Lower lobe of right lung (tissue), 2 donors: ENCODE data around the gene MSI2. TPM values are rescaled to one million over a fixed set of nuclear protein-coding genes. Genes with fewer than 3 reads are reported as not detected.

Experiments used
- ATAC-seq, 2 donors: fragments of 200-7000 bp; cut with Tn5 transposase; one replicate each; pipeline ENCODE4 v1.9.1; 2020 to 2022; ENCODE audit warnings: mild to moderate bottlenecking in 2 of 2, moderate library complexity in 2 of 2
- DNase-seq: peaks from one replicate; pipeline ENCODE4 v3.0.0-alpha.2; 2020
- H3K27ac ChIP-seq: fragments of 200-600 bp; one replicate; pipeline ENCODE4 v1.8.0; 2022
- H3K27me3 ChIP-seq: fragments of 200-600 bp; one replicate; pipeline ENCODE4 v1.8.0; 2022; ENCODE audit warnings: low read depth
- H3K36me3 ChIP-seq: fragments of 200-600 bp; one replicate; pipeline ENCODE4 v1.8.0; 2022; ENCODE audit warnings: mild to moderate bottlenecking
- H3K4me1 ChIP-seq: fragments of 200-600 bp; one replicate; pipeline ENCODE4 v1.8.0; 2022
- H3K4me3 ChIP-seq: fragments of 200-600 bp; one replicate; pipeline ENCODE4 v1.8.0; 2022; ENCODE audit warnings: mild to moderate bottlenecking
- H3K9me3 ChIP-seq: fragments of 200-600 bp; one replicate; pipeline ENCODE4 v1.8.0; 2022
- intact Hi-C: fragments of 100-400 bp; cut with DNase I; formaldehyde crosslinking; loops from one replicate; pipeline ENCODE4 v1.11.0; 2022
- total RNA-seq: library from RNA; stranded (reverse); fragmentation: NEBNext Ultra II Directional; extraction: Animal tissue kit (Norgen Biotek cat#: 25700); gene quantifications from one replicate; pipeline ENCODE4 v1.2.1, GENCODE V29; 2021
- TF ChIP-seq, protein P1 (sequence below): fragments of 200-600 bp; IDR thresholded peaks from one replicate; pipeline ENCODE4 v1.8.0; 2022; ENCODE audit warnings: antibody characterized with exemption, mild to moderate bottlenecking
- donor health status: DM: no; HTN: yes; CAD: no; lungs with severe emphysema.

Gene MSI2
- total RNA-seq, 1 donor from 2014 or later = 43.9 TPM

- Histone ChIP-seq H3K27me3 (no peaks in the 10 kb centered on the region), H3K36me3 (no peaks in the 10 kb centered on the region), H3K9me3 (no peaks in the 10 kb centered on the region), H3K4me1 (no peaks in the 10 kb centered on the region), H3K4me3 (no peak overlapping the region), H3K27ac (no peak overlapping the region)
- intact Hi-C loops = no loop called here
- TF ChIP-seq, protein P1, sequence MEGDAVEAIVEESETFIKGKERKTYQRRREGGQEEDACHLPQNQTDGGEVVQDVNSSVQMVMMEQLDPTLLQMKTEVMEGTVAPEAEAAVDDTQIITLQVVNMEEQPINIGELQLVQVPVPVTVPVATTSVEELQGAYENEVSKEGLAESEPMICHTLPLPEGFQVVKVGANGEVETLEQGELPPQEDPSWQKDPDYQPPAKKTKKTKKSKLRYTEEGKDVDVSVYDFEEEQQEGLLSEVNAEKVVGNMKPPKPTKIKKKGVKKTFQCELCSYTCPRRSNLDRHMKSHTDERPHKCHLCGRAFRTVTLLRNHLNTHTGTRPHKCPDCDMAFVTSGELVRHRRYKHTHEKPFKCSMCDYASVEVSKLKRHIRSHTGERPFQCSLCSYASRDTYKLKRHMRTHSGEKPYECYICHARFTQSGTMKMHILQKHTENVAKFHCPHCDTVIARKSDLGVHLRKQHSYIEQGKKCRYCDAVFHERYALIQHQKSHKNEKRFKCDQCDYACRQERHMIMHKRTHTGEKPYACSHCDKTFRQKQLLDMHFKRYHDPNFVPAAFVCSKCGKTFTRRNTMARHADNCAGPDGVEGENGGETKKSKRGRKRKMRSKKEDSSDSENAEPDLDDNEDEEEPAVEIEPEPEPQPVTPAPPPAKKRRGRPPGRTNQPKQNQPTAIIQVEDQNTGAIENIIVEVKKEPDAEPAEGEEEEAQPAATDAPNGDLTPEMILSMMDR = no peak
- ATAC-seq (no peak), DNase-seq (no peak)
Measured at GRCh38 chr17:57645950-57646665, 389.8 kb downstream of the MSI2 start.

GRCh38 chr17:57648720-57649119 is 392.4 kb downstream of the MSI2 start:
- Histone ChIP-seq H3K4me1 (no peaks in the 10 kb centered on the region), H3K27me3 (no peaks in the 10 kb centered on the region), H3K9me3 (no peaks in the 10 kb centered on the region), H3K27ac (no peak overlapping the region), H3K4me3 (no peak overlapping the region), H3K36me3 (no peaks in the 10 kb centered on the region)
- DNase-seq (no peak), ATAC-seq (no peak)
- intact Hi-C loops = no loop called here
- TF ChIP-seq, protein P1 = no peak

DNA sequence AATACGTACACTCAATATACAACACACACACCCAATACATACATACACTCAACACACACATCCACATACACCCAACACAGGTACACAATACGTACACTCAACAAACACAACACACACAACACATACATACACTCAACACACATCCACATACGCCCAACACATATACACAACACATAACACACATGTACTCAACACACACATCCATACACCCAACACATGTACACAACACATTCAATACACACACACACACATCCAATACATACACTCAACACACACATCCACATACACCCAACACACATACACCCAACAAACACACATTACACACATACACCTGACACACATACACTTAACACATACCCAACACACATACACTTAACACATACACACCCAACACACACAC is 392.9 kb downstream of the MSI2 start:
- no peak for DNase-seq

GRCh38 chr17:57649731-57650484 is 393.6 kb downstream of the MSI2 start:
- no peaks in the 10 kb centered on the region for H3K27me3 ChIP-seq
- H3K4me3 ChIP-seq = no peak overlapping the region
- no peaks in the 10 kb centered on the region for H3K36me3 ChIP-seq
- no peak overlapping the region for H3K27ac ChIP-seq
- TF ChIP-seq, protein P1 = no peak
- DNase-seq (no peak), ATAC-seq (no peak)
- no peaks in the 10 kb centered on the region for H3K9me3 ChIP-seq
- intact Hi-C loops = no loop called here
- no peaks in the 10 kb centered on the region for H3K4me1 ChIP-seq

More for the DNA sequence above, 392.9 kb downstream of the MSI2 start:
- no peaks in the 10 kb centered on the region for H3K4me1 ChIP-seq
- no peak overlapping the region for H3K4me3 ChIP-seq
- H3K36me3 ChIP-seq = no peaks in the 10 kb centered on the region
- H3K9me3 ChIP-seq = no peaks in the 10 kb centered on the region
- TF ChIP-seq, protein P1 = no peak
- intact Hi-C loops = no loop called here
- no peak overlapping the region for H3K27ac ChIP-seq
- no peak for ATAC-seq
- H3K27me3 ChIP-seq = no peaks in the 10 kb centered on the region

DNA sequence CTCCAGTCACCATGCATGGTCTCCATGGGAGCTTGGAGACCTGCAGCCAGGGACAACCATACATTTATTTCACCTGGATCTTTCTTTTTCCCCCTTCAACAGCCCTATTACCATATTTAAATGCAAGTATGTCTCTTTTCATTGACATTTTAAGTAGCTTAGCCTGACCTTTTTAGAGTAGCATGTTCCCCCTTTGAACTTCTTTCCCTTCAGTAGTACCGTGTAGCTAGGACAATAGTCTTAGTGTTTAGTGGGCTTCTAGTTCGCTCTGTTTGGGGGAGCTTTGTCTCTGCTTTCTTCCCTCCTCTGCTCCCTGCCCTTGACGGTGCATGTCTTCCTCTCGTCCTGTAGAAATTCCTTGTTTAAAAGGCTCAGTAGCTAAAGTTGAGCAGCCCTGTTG is 394.2 kb downstream of the MSI2 start:
- no peaks in the 10 kb centered on the region for H3K36me3 ChIP-seq
- intact Hi-C loops = no loop called here
- ATAC-seq = no peak

More for the DNA sequence above, 394.2 kb downstream of the MSI2 start:
- H3K9me3 ChIP-seq = no peaks in the 10 kb centered on the region
- no peak overlapping the region for H3K27ac ChIP-seq
- H3K4me1 ChIP-seq = no peaks in the 10 kb centered on the region
- TF ChIP-seq, protein P1 = no peak
- H3K4me3 ChIP-seq = no peak overlapping the region
- no peak for DNase-seq
- no peaks in the 10 kb centered on the region for H3K27me3 ChIP-seq
